Right ventricle myocardium inferior (tissue), 1 donor: Measurements from ENCODE around the gene ARHGAP12. TPM values are rescaled to one million over a fixed set of nuclear protein-coding genes. Genes with fewer than 3 reads are reported as not detected.
"Not testable (repeated sequence)": the region's sequence is repeated elsewhere in the genome, so short reads cannot be mapped to it uniquely, and the experiment has no call there.

Experiments used
- ATAC-seq: fragments of 200-7000 bp; cut with Tn5 transposase; one replicate; pipeline ENCODE4 v1.9.1; 2020; ENCODE audit warnings: mild to moderate bottlenecking, moderate library complexity
- DNase-seq: peaks from one replicate; pipeline ENCODE4 v3.0.0; 2021; ENCODE audit errors: missing footprints
- intact Hi-C: fragments of 100-400 bp; cut with DNase I; formaldehyde crosslinking; loops from one replicate; pipeline ENCODE4 v1.11.0; 2022
- long read RNA-seq: library from polyadenylated mRNA; unstranded; transcript quantifications from one replicate; pipeline ENCODE4 v2.0.0, GENCODE V29; 2021
- total RNA-seq: library from RNA; stranded (reverse); fragmentation: NEBNext Ultra II Directional; extraction: Animal tissue kit (Norgen Biotek cat#: 25700); gene quantifications from one replicate; pipeline ENCODE4 v1.2.1, GENCODE V29; 2021
- donor health status: DM: no; HTN: yes; CAD: no; lungs with severe emphysema.

The ARHGAP12 gene, protein sequence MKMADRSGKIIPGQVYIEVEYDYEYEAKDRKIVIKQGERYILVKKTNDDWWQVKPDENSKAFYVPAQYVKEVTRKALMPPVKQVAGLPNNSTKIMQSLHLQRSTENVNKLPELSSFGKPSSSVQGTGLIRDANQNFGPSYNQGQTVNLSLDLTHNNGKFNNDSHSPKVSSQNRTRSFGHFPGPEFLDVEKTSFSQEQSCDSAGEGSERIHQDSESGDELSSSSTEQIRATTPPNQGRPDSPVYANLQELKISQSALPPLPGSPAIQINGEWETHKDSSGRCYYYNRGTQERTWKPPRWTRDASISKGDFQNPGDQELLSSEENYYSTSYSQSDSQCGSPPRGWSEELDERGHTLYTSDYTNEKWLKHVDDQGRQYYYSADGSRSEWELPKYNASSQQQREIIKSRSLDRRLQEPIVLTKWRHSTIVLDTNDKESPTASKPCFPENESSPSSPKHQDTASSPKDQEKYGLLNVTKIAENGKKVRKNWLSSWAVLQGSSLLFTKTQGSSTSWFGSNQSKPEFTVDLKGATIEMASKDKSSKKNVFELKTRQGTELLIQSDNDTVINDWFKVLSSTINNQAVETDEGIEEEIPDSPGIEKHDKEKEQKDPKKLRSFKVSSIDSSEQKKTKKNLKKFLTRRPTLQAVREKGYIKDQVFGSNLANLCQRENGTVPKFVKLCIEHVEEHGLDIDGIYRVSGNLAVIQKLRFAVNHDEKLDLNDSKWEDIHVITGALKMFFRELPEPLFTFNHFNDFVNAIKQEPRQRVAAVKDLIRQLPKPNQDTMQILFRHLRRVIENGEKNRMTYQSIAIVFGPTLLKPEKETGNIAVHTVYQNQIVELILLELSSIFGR
- total RNA-seq: 21.5 TPM
- long read RNA-seq, full-length matches to known transcripts: 4 of 5 reads
- long read RNA-seq, partial matches to known transcripts: 0 of 5 reads
- long read RNA-seq, other reads (novel, unspliced or antisense): 1 of 5 reads

DNA sequence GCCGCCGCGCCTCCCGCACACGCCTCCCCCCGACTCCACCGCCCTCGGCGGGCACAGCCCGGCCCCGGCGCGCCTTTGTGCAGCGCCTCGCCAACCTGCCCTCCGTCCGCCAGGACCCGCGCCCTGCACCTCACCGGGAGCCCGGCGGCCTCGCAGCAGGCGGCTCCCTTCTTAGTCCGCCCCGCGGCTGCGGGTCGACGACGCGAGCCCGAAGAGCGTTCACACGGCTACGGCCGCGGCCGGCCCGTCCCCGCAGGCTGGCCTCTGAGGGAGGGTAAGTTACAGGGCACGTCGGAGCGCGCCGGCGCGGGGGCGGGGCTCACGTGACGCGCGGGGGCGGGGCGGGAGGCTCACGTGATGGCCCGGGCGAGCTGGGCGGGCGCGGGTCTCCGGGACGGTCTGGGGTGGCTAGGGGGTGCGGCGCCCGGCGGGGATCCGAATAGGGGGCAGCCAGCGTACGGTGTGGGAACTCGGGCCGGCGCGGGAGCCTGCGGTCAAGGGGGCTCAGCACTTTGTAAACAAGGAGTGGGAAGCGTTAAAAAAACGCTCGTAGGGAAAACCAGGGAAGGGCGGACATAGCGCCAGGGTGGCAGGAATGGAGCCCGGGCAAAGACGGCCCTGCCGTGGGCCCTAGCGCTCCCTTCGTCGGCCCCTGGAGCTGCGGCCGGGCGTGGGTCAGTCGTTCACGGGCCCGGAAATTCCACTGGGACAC lies at the start of gene ARHGAP12:
ARHGAP12 (minus strand) TSS at position 283 of the 712 bp plus-strand sequence. CDS start 19,976 bp downstream, outside the sequence.
- peak; percentile 97 for DNase-seq
- intact Hi-C loops: loop anchor here (5.0 kb wide), 3 partner anchors 66 to 129 kb away; partner anchors contain the start of gene KIF5B
- peak; percentile 98 for ATAC-seq

DNA sequence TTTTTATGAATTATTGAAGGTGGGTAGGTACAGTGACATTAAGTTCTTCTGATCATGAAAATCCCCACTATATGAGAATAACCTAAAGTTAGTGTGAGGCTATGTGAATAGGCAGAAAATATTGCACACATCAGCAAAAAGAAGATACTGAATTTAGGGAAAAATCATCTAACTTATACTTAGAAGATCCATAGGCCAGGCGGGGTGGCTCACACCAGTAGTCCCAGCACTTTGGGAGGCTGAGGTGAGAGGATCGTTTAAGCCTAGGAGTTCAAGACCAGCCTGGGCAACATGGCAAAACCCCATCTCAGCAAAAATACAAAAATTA lies 49.5 kb upstream of the ARHGAP12 start:
- DNase-seq: no peak
- intact Hi-C loops: no loop called here
- no peak for ATAC-seq

DNA sequence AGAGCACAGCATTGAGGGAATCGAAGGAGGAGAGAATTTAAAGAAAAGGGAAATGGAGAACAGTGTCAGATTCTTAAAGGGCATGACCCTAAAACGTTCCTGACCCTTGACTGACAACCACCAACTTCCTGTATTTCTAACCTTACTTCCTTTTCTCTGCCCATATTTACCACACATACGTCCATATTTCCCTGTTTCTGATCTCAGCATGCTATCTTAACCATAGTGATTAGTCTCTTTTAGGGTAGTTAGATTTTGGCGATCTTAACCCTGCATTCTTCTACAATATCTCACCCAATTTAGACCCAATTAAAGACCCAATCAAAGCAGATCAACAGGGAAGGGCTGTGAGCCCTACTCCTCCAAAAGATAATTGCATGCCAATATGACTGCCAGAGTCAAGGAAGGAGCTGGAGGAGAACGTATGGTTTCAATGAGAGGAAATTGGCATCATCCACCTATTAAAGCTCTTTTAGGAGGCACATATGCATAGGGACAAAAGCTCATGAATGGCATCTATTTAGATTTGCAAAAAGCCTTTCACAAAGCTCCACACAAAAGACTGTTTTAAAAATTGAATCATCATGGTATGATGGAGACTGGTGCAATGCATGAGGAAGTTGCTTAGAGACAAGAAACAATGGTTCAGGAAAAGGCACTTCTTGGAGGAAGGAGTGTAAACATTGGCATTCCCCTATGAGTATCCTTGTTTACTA lies 49.0 kb upstream of the ARHGAP12 start:
- no peak for DNase-seq
- intact Hi-C loops: no loop called here
- ATAC-seq: peak; percentile 42

DNA sequence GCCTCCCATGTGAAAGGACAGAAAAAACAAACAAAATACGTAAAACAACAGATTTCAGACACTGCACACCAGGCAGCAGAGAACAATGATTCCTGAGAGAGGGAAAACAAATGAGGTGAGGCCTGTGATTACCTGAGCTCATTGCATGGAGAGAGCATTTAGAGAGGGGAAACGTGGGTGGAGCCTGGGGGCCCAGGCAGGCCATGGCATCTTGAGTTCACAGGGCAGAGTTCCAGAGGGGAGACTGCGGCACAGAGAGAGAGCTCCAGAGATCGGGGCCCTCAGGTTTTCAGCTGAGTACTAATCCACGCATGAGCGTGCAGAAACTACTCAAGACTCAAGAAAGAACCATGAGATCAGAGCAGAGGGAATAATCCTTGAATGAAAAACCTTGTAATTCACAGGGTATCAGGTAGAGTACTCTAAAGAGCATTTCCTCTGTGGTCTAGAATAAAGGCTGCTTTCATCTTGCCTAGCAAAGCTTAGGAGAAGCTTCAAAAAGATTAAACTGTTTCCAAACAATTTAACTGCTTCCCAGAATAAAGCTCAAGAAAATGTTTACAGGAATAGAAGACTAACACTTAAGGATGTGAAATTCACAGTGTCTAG lies 46.6 kb upstream of the ARHGAP12 start:
- ATAC-seq (no peak), DNase-seq (no peak)
- intact Hi-C loops: no loop called here

DNA sequence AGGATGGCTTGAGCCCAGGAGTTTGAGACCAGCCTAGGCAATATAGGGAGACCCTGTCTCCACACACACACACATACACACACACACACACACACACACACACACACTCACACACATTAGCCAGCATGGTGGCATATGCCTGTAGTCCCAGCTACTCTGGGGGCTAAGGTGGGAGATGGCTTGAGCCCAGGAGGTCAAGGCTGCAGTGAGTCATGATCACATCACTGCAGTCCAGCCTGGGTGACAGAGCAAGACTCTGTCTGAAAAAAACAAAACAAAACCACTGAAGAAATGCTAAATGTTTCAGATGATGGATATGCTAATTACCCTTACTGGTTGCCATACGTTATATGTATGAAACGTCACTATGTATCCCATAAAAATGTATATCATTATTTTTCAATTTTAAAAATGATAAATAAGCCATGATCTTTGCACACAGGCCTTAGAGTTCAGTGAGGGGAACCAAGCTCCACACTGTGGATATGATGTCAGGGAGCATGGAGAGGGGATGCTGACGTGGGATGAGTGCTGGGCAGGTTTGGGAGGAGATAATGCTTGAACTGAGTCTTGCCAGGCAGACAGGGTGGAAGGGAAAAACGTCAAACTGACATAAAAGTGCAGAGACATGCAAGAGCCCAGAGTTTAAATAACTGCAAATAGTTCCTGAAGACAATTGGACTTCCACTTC lies 45.9 kb upstream of the ARHGAP12 start:
- intact Hi-C loops: no loop called here
- no peak for ATAC-seq
- DNase-seq: no peak

DNA sequence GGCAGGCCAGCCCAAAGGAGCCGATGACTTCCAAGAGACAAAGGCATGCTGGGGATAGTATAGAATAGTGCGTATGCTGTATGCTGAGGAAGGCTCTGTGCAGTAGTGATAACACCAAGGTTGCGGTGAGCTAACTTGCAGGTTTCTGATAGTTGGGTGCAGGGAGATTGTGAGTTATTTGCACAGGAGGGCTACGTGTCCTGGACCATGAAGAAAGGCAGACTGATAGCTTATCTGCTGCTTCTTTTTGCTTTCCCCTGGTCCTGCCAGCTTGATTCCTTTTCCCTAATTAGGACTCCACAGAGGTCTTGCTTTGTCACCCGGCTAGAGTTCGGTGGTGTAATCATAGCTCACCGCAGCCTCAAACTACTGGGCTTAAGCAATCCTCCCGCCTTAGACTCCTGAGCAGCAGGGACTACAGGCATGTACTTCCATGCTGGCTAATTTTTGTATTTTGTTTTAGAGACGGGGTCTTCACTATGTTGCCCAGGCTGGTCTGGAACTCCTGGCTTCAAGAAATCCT lies 43.9 kb upstream of the ARHGAP12 start:
- intact Hi-C loops: no loop called here
- DNase-seq (no peak), ATAC-seq (no peak)

DNA sequence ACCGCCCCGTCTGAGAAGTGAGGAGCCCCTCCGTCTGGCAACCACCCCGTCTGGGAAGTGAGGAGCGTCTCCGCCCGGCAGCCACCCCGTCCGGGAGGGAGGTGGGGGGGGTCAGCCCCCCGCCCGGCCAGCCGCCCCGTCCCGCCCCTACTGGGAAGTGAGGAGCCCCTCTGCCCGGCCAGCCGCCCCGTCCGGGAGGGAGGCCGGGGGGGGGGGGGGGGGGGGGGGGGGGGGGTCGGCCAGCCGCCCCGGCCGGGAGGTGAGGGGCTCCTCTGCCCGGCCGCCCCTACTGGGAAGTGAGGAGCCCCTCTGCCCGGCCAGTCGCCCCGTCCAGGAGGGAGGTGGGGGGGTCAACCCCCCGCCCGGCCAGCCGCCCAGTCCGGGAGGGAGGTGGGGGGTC lies 41.2 kb upstream of the ARHGAP12 start:
- intact Hi-C loops, DNase-seq, ATAC-seq: not testable (repeated sequence)

DNA sequence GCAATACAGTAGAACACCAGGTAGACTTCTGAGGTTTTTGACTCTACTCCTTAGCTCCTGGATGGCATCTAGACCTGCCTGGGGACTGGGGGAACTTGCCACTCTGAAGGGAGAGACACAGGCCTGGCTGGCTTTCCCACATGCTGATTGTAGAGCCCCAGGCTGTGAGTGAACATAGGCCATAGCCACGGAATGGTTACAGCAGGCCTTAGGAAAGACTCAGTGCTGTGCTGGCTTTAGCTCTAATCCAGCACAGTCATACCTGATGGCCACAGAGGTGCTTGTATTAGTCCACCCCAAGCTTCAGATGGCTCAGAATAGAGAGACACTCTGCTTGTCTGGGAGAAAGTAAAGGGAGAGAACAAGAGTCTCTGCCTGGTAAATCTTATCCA lies 35.0 kb upstream of the ARHGAP12 start:
- intact Hi-C loops: no loop called here
- DNase-seq (no peak), ATAC-seq (no peak)

DNA sequence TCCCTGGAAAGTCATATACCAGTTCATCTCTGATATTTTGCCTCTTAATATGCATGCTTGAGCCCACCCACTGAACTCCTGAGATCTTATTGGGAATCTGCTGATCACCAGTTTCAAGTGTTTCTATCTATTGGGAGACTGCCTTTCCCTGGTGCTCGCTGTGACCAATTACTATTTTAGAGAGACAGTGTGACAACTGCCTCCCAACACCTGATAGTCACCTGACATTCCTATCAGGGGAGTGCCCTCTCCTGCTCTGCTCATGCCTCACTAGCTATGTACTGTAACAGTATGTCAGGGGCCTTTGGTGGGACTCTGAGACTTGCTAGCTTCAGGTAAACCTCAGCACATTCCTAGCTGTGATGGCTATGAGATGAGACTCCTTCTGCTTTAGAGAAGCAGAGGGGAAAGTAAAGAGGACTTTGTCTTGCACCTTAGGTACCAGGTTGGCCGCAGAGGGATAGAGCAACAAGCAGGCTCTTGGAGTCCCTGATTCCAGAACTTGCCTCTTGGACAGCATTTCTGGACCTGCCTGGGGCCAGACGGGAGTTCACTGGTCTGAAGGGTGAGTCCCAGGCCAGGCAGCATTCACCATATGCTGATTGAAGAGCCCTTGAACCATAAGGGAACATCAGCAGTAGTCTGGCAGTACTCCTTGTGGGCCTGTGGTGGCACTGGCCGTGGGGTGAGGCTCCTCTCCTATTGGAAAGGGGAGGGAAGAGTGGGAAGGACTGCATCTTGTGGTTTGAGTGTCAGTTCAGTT lies 34.4 kb upstream of the ARHGAP12 start:
- intact Hi-C loops: no loop called here
- ATAC-seq: no peak
- DNase-seq: no peak

DNA sequence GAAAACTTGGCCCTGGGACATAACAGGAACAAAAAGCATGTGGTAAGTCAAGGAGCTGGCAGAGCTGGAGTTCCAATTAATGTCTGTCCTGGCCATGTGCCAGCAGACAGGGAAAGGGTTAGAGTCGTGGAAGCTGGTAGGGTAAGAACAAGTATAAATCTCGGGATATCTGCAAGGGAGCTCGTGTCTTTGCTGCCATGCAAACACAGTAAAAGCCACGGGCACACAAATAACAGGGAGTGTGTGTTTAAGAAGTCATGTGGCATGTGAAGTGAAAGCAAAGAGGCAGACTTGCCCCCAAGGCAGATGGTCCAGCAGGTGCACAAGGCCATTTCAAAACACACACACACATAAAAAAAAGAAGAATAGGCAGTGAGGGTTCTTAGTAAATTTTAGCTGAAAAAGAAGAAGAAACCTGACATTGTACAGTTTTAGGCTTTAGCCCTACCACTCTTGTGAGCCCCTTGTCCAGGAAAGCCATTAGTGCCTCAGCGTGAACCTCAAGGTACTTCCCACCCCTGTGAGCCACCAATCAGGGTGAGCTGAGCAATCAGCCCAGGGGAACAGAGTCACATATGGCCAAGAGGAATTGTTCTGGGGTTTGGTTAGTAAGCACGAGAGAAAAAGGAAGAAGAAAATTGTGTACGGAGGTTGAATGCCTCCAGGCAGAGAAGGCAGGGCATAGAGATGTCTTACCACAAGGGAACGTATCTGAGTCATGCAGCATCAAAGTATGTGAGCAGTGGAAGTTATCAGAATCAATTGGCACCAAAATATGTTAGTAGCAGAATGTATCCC lies 32.8 kb upstream of the ARHGAP12 start:
- ATAC-seq (no peak), DNase-seq (no peak)

DNA sequence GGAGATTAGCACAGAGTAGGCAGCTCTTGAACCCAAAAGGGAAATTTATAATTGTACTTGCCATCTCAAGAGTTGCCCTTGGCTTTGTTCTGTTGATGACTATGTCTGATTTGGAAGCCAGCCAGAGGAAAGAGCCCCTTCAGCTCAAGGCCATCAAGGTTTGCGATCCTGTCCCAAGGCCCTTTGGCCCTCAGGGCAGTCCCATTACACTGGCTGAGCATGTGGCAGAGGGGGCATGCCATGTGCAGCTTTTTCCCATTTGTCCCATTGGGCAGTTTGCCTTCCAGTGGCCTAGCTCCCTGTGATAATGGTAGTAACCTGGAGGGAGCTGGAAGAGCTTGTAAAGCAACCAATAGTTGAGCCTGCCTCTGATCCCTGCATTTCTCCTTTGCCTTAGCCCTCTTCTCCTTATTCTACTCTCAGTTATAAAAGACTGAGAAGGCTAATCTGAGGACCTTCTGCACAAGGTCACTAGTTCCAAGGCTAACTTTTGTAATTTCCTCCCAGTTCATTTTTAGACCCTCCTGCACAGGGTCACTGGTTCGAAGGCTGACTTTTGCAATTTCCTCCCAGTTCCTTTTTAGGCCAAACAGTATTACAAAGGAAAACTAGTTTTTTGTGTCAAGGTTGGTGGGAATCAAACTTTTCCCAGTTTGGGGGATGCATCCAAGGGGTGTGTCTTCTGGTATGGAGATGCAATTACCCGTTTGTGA lies 31.0 kb upstream of the ARHGAP12 start:
- intact Hi-C loops: no loop called here
- no peak for DNase-seq
- ATAC-seq: peak; percentile 31

More for the DNA sequence above, 32.8 kb upstream of the ARHGAP12 start:
- intact Hi-C loops: no loop called here

DNA sequence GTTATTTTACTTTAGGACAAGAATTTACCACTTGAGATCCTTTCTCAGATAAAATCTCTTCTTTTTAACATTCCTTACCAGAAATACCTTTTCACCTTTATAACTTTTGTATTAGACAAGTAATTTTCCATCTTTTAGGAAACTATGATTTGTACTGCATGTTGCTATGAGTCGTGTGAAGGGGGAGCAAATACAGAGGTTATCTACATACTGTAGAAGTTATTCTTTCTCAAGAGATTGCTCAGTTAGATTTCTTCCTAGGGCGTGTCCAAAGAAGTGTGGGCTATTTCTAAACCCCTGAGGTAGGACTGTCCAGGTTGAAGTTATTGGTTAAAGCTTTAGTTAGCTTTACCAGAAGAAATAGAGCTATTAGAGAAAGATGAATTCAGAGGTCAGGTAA lies 30.2 kb upstream of the ARHGAP12 start:
- intact Hi-C loops: no loop called here
- no peak for ATAC-seq
- DNase-seq: no peak

DNA sequence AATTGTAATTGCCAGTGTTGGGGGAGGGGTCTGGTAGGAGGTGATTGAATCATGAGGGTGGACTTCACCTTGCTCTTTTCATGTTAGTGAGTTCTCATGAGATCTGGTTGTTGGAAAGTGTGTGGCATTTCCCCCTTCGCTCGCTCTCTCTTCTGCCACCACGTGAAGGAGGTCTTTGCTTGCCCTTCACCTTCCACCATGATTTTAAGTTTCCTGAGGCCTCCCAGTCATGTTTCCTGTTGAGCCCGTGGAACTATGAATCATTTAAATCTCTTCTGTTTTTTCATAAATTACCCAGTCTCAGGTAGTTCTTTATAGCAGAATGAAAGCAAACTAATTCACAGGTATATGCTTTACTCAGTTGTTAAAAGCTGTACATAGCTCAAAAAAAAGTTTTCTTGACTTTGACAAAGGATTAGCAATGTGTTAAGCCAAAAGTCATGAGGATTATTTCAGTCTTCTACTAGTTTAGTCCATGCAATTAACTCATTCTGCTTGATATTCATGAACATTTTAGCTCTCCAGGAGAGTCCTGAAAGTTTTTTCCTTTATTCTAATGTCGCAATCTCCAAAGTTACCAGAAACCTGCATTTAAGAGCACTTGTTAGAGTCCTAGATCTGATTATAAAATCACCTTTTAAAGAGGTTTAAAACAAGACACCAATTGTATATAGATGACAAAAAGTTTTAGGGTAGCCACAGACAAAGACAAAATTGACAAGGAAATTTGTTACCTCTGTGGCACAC lies 27.7 kb upstream of the ARHGAP12 start:
- intact Hi-C loops: no loop called here
- ATAC-seq (no peak), DNase-seq (no peak)

DNA sequence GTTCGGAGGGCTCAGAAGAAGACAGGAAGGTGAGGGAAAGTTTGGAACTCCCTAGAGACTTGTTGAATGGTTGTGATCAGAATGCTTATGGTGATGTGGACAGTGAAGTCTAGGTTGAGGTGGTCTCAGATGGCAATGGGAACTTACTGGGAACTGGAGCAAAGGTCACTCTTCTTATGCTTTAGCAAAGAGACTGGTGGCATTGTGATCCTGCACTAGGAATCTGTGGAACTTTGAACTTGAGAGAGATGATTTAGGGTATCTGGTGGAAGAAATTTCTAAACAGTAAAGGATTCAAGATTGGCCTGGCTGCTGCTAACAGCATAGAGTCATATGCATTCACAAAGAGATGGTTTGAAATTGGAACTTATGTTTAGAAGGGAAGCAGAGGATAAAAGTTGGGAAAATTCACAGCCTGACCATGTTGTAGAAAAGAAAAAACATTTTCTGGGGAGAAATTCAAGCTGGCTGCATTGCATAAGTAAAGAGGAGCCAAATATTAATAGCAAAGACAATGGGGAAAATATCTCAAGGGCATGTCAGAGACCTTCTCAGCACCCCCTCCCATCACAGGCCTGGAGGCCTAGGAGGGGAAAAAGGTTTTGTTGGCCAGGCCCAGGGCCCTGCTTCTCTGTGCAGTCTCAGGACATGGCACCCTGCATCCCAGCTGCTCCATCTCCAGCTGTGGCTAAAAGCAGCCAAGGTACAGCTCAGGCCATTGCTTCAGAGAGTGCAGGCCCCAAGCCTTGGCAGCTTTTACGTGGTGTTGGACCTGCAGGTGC lies 26.0 kb upstream of the ARHGAP12 start:
- intact Hi-C loops: no loop called here
- ATAC-seq (no peak), DNase-seq (no peak)
